Raji (cell line): ENCODE measurements around the gene MXRA8.
A peak's percentile ranks its signal among the peaks of the same experiment; 100 is the strongest.

Experiments
- POLR2A ChIP-seq: IDR thresholded peaks from 2 replicates; pipeline ENCODE4 v1.6.1; 2011; ENCODE audit warnings: low read depth, low read length, control low read depth; ENCODE audit not compliant: insufficient read depth

The MXRA8 gene

GRCh38 chr1:1306661-1307260, 51.6 kb downstream of the MXRA8 start:
- TF ChIP-seq POLR2A = no peak

DNA sequence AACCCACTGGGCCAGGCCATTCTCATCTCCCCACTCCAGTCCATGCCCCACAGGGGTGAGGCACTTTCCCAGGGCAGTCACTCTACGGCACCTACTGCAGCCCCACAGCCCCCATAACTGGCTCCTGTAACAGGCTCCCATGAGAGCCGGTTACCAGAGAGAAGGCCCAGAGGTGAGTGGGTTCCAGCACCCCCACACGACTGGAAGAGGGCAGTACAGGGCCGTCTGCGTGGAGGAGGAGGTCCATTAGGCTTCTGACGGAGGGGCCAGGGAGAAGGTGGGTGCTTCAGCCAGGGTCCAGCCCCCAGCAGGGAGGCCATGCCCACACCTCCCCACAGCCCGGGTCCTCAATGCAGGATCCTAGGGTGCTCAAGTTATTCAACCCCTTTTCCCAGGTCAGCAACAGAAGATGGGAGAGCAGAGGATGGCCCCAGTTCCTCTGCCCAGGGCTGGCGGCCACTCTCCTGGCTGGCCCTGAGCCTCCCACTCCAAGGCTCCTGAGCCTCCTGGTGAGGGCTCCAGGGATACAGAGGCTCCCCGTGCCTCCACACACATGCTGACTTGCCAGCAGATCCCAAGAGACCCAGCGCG, 52.2 kb downstream of the MXRA8 start:
- no peak for TF ChIP-seq POLR2A

DNA sequence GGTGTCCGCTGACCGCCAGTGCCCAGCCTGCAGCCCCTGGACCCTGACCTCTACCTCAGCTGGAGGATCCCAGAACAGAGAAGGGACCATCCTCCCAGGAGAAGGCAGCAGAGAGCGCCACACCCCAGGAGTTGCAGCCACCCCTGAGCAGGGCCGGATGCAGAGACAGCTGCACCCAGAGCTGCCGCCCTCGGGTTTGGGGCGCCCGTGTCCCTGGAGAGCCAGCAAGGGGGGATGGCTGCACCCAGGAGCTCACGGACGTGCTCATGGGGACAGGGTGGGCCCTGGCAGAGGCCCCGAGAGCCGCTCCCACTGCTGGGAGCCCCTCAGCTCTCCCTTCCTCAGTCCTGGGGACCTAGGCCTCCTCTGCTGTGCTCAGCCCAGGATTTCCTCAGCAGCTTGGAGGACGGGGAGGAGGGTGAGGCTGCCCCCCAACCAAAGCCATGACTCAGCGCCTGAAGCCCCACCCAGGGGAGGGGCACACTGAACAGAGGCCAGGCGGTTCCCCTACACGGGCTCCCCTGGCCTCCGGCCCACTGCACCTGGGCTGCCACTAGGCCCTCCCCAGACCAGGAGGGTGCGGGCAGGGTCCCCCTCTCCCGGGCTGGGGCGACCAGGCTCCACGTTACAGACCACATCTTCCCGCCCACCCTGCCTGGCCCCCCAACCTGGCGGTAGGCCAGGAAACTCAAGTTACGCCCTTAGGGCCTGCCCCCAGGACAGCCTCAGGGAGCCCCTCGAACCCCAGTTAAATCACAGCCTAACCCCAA, 52.9 kb downstream of the MXRA8 start:
- peak; percentile 36; the same call in 1 of the 2 replicates for TF ChIP-seq POLR2A

DNA sequence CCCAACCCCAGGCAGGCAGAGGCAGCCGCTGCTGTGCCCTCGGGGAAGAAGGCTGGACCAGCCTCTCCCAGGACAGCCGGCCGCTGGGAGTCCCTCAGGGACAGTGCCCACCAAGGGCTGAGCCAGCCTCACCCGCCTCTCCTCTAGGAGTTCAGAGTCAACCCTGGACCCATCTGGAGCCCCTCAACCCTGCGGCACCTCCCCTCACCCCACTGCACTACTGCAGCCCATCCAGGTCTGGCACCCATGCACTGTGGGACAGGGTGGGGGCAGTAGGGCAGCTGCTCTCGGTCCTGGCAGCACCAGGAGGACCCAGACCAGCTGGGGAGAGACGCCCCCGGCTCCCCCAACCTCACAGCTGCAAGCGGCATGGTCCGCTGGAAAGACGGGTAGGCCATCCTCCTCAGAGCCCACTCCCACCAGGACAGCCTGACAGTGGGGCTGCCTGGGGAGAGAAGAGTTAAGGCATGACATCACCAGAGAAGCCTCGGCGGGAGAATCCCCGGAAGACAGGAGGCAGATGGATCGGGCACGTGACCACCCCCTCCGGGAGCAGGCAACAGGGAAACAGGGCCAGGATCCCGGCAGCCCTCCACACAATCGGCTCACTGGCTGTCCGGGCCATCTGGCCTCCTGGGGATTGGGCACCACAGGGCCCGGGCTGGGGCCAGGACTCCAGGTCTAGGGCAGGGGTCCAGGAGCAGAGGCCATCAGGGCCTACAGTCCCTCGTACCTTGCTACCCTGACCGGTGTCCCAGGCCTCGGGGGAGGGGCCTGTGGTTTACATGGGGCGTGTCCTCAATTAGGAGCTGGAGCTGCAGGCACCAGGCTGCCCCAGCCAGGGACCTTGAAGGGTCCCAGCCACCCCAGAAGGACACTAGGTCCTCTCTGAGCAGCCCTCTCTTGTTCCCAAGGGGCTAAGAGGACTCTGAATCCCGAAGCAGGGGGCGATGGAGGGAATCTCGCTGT, 53.7 kb downstream of the MXRA8 start:
- no peak for TF ChIP-seq POLR2A

DNA sequence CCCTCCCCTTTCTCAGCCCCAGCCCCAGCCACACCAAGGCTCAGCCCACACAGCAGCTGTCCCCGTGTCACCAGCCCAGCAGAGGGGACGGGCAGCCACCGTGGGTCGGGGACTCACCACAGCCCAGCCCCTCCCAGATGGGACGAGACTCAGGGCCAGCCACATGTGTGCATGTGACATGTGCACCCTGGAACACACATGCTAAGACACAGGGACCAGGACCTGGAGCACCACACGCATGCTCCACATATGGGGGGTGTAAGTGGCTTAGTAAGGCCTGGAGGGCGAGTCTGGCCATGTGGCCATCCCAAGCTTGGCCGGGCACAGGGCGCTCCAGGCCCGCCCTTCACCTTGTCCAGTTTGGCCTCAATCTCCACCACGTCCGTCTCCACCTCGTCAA, 54.6 kb downstream of the MXRA8 start:
- TF ChIP-seq POLR2A = no peak

- no peak for TF ChIP-seq POLR2A
Measured at GRCh38 chr1:1302951-1303509, 55.3 kb downstream of the MXRA8 start.
